BJ (cell line): ENCODE results near the gene SCP2D1. TPM values are rescaled to one million over a fixed set of nuclear protein-coding genes. Genes with fewer than 3 reads are reported as not detected.

ENCODE experiments used
- CTCF ChIA-PET: fragments of 350-600 bp; formaldehyde crosslinking; extraction: SDS; loops from one replicate; lab custom pipeline; 2021; ENCODE audit warnings: antibody characterized with exemption, inconsistent platforms; lab: Yijun Ruan, JAX
- POLR2A ChIA-PET: fragments of 300-600 bp; sonication (Branson Sonifier 250); formaldehyde crosslinking; extraction: SDS; loops from one replicate; lab custom pipeline; 2021; ENCODE audit warnings: antibody characterized with exemption; lab: Charles Lee
- DNase-seq: peaks from one replicate; pipeline ENCODE4 v3.0.0-alpha.2; 2011; ENCODE audit warnings: low read depth
- H3K27me3 ChIP-seq: 2 replicates; pipeline ENCODE4 v1.6.0; 2011; ENCODE audit warnings: low read length; ENCODE audit not compliant: control insufficient read depth, insufficient read depth
- H3K36me3 ChIP-seq: 2 replicates; pipeline ENCODE4 v1.5.1; 2011; ENCODE audit warnings: low read length; ENCODE audit not compliant: control insufficient read depth, insufficient read depth
- H3K4me3 ChIP-seq: 2 replicates; pipeline ENCODE4 v1.5.1; 2011; ENCODE audit warnings: low read depth, mild to moderate bottlenecking, control low read depth, low read length
- CTCF ChIP-seq: IDR thresholded peaks from 2 replicates; pipeline ENCODE4 v1.5.1; 2011; ENCODE audit warnings: low read depth, mild to moderate bottlenecking, control low read depth, inconsistent platforms, low read length, moderate library complexity; ENCODE audit not compliant: insufficient read depth
- polyA plus RNA-seq: library from polyadenylated mRNA; depleted of rRNA; stranded (reverse); fragments of >200 nt; gene quantifications from 2 replicates; pipeline ENCODE4 v1.2.3, GENCODE V29; 2011

The SCP2D1 gene
- polyA plus RNA-seq, 1 experiment, result not detected

GRCh38 chr20:18840248-18840645 is 26.7 kb downstream of the SCP2D1 start:
- no peak for TF ChIP-seq CTCF
- ChIA-PET CTCF (interaction anchor here (1.4 kb wide), 1 partner anchor 20 kb away, joined by 3 read pairs; no protein-coding TSS in a partner anchor), POLR2A (no interaction called here)
- no peaks in the 10 kb centered on the region for H3K36me3 ChIP-seq
- no peak for DNase-seq
- no peak overlapping the region for H3K4me3 ChIP-seq
- H3K27me3 ChIP-seq, result no peaks in the 10 kb centered on the region

GRCh38 chr20:18845017-18845416 is 31.4 kb downstream of the SCP2D1 start:
- H3K27me3 ChIP-seq, result no peaks in the 10 kb centered on the region
- CTCF ChIA-PET, result interaction anchor here (1.0 kb wide), 1 partner anchor 213 kb away, joined by 3 read pairs; no protein-coding TSS in a partner anchor
- no peak overlapping the region for H3K4me3 ChIP-seq
- no peak for DNase-seq
- POLR2A ChIA-PET, result no interaction called here
- H3K36me3 ChIP-seq, result no peaks in the 10 kb centered on the region
- no peak for TF ChIP-seq CTCF

GRCh38 chr20:18847226-18847755 is 33.7 kb downstream of the SCP2D1 start:
- TF ChIP-seq CTCF, result no peak
- H3K4me3 ChIP-seq, result no peak overlapping the region
- H3K36me3 ChIP-seq, result no peaks in the 10 kb centered on the region
- ChIA-PET CTCF (no interaction called here), POLR2A (no interaction called here)
- DNase-seq, result no peak
- H3K27me3 ChIP-seq, result no peaks in the 10 kb centered on the region

GRCh38 chr20:18849131-18849530 is 35.5 kb downstream of the SCP2D1 start:
- CTCF ChIA-PET, result no interaction called here
- POLR2A ChIA-PET, result no interaction called here
- H3K36me3 ChIP-seq, result no peaks in the 10 kb centered on the region
- no peak overlapping the region for H3K4me3 ChIP-seq
- DNase-seq, result no peak
- no peak for TF ChIP-seq CTCF
- no peaks in the 10 kb centered on the region for H3K27me3 ChIP-seq

- Histone ChIP-seq H3K4me3 (no peak overlapping the region), H3K27me3 (no peaks in the 10 kb centered on the region), H3K36me3 (no peaks in the 10 kb centered on the region)
- DNase-seq, result no peak
- CTCF ChIA-PET, result interaction anchor here (0.6 to 1.6 kb wide), 2 partner anchors 38 to 387 kb away, joined by 3 to 5 read pairs; no protein-coding TSS in a partner anchor
- POLR2A ChIA-PET, result no interaction called here
- TF ChIP-seq CTCF, result no peak
Observed at GRCh38 chr20:18851629-18852028, 38.0 kb downstream of the SCP2D1 start.
